K562 (cell line): ENCODE results near the gene RNF123. TPM values are rescaled to one million over a fixed set of nuclear protein-coding genes. Genes with fewer than 3 reads are reported as not detected.

Source experiments
- ATAC-seq: fragments of 200-7000 bp; cut with Tn5 transposase; 3 replicates; pipeline ENCODE4 v1.9.1; 2020; ENCODE audit warnings: moderate library complexity
- BruUV-seq: library from RNA; stranded (reverse); fragments of 400-500 nt; replicated peaks from 2 replicates; lab custom pipeline; 2021; lab: Mats Ljungman, UMichigan
- CTCF ChIA-PET: fragments of 300-600 bp; formaldehyde crosslinking; extraction: SDS; loops from one replicate; lab custom pipeline; 2021; ENCODE audit warnings: low intra/inter-chr PET ratio; lab: Yijun Ruan, JAX
- POLR2A ChIA-PET: fragments of 300-600, 350-650 bp; sonication (Branson Sonifier 250); formaldehyde crosslinking; extraction: SDS; loops from one replicate; lab custom pipeline; 2021; ENCODE audit warnings: antibody characterized with exemption, inconsistent platforms; lab: Yijun Ruan, JAX
- DNase-seq, 4 experiments: peaks; one replicate each; pipeline versions ENCODE4 v3.0.0 to v3.0.0-alpha.2; 2011 to 2018; ENCODE audit warnings: low spot score in 3 of 4, mixed read lengths in 3 of 4; ENCODE audit errors: extremely low read depth in 1 of 4
- FAIRE-seq: peaks from 2 replicates; lab custom pipeline; 2011; peaks lifted over from hg19 to GRCh38; lab: Jason Lieb, UNC
- H2AFZ ChIP-seq: 2 replicates; pipeline ENCODE4 v1.6.0; 2011; ENCODE audit warnings: low read depth, low read length, control low read depth, inconsistent platforms
- H3K27ac ChIP-seq: fragments of 200-600 bp; 3 replicates; pipeline ENCODE4 v1.8.0; 2011; ENCODE audit warnings: low read depth, mild to moderate bottlenecking, control low read depth, inconsistent platforms, low read length, moderate library complexity, mixed read lengths; ENCODE audit errors: extremely low read depth
- H3K27me3 ChIP-seq, 2 experiments: fragments of 300-600 bp in 1 of 2; 2 replicates in 1 of 2; 3 replicates in 1 of 2; pipeline versions ENCODE4 v1.6.0 to v1.8.0; 2011; ENCODE audit warnings: inconsistent platforms in 2 of 2, low read length in 2 of 2, mild to moderate bottlenecking in 1 of 2, mixed read lengths in 1 of 2, moderate library complexity in 1 of 2; ENCODE audit not compliant: control insufficient read depth in 2 of 2, insufficient read depth in 2 of 2
- H3K36me3 ChIP-seq: fragments of 300-600 bp; 3 replicates; pipeline ENCODE4 v1.8.0; 2011; ENCODE audit warnings: mild to moderate bottlenecking, low read length, inconsistent platforms; ENCODE audit not compliant: control insufficient read depth, insufficient read depth
- H3K4me1 ChIP-seq, 2 experiments: fragments of 200-600 bp in 1 of 2; replicated peaks in 1 of 2; 2 replicates in 1 of 2; 3 replicates in 1 of 2; pipeline versions ENCODE4 v1.5.1 to v1.8.0; 2011; ENCODE audit warnings: inconsistent platforms in 2 of 2, low read length in 2 of 2, mild to moderate bottlenecking in 1 of 2, mixed read lengths in 1 of 2, moderate library complexity in 1 of 2; ENCODE audit not compliant: control insufficient read depth in 2 of 2, insufficient read depth in 2 of 2
- H3K4me2 ChIP-seq: 2 replicates; pipeline ENCODE4 v1.6.1; 2011; ENCODE audit warnings: low read length, control low read depth, inconsistent platforms, mixed read lengths; ENCODE audit not compliant: insufficient read depth
- H3K4me3 ChIP-seq: fragments of 200-600 bp; sonication (generic), shearing (Covaris generic); 2 replicates; pipeline ENCODE4 v1.5.1; 2016; ENCODE audit warnings: control low read depth, inconsistent platforms
- H3K79me2 ChIP-seq: fragments of 200-600 bp; 3 replicates; pipeline ENCODE4 v1.8.0; 2011; ENCODE audit warnings: low read length, inconsistent platforms; ENCODE audit not compliant: control insufficient read depth, insufficient read depth
- H3K9ac ChIP-seq, 2 experiments: 2 replicates each; pipeline versions ENCODE4 v1.6.0 to v1.6.1; 2011; ENCODE audit warnings: low read depth in 2 of 2, low read length in 2 of 2, control low read depth in 1 of 2, inconsistent platforms in 1 of 2, mild to moderate bottlenecking in 1 of 2, mixed read lengths in 1 of 2; ENCODE audit not compliant: insufficient read depth in 1 of 2
- H3K9me1 ChIP-seq: one replicate; pipeline ENCODE4 v1.6.0; 2011; ENCODE audit warnings: inconsistent platforms, mild to moderate bottlenecking, low read length, moderate library complexity; ENCODE audit not compliant: control insufficient read depth, insufficient read depth
- H3K9me3 ChIP-seq: replicated peaks from 2 replicates; pipeline ENCODE4 v1.5.1; 2011; ENCODE audit warnings: low read depth, low read length, inconsistent platforms; ENCODE audit not compliant: control insufficient read depth, insufficient read depth
- H4K20me1 ChIP-seq: replicated peaks from 2 replicates; pipeline ENCODE4 v1.6.1; 2011; ENCODE audit warnings: low read length, inconsistent platforms, mixed read lengths; ENCODE audit not compliant: control insufficient read depth, insufficient read depth
- CBFB ChIP-seq: sonication (generic); formaldehyde crosslinking; IDR thresholded peaks from 2 replicates; pipeline ENCODE4 v1.4.0; 2020; ENCODE audit warnings: mild to moderate bottlenecking, missing genetic modification reagents
- SMAD1 ChIP-seq: fragments of 150-350 bp; IDR thresholded peaks from 2 replicates; pipeline ENCODE4 v1.6.1; 2014; ENCODE audit warnings: low read length, low read depth; ENCODE audit not compliant: partially characterized antibody
- TFAM ChIP-seq: fragments of 250-450 bp; sonication (Bioruptor Pico); conservative IDR thresholded peaks from 2 replicates; pipeline ENCODE4 v1.5.0; 2021; ENCODE audit warnings: mild to moderate bottlenecking, moderate library complexity
- UBTF ChIP-seq, 2 experiments: IDR thresholded peaks; 2 replicates each; pipeline ENCODE4 v1.6.1; 2012; ENCODE audit warnings: improper control_type of control experiment in 2 of 2, low read depth in 2 of 2, low read length in 2 of 2, borderline replicate concordance in 1 of 2
- WGBS: fragments of 100-300 bp; shearing (Covaris generic); methylation state at CpG from one replicate; pipeline ENCODE4 v1.1.6; 2016; ENCODE audit warnings: low coverage, mixed read lengths; ENCODE audit not compliant: insufficient coverage; ENCODE audit errors: missing lambda C conversion rate; 5-methylcytosine and 5-hydroxymethylcytosine counted together
- in situ Hi-C: fragments of 300-500 bp; cut with MboI; formaldehyde crosslinking; loops from 4 replicates; pipeline ENCODE4 v1.15.0; 2018; ENCODE audit warnings: inconsistent platforms, mixed read lengths
- intact Hi-C: fragments of 100-400 bp; cut with micrococcal nuclease; formaldehyde crosslinking; loops from 2 replicates; pipeline ENCODE4 v1.14.2; 2022
- polyA plus RNA-seq, 8 experiments: library from polyadenylated mRNA; depleted of rRNA in 4 of 8; stranded (reverse) in 5 of 8; unstranded in 3 of 8; fragments of >200 nt; fragmentation: Nextera tagmentation in 2 of 8; fragmentation: Illumina TruSeq in 1 of 8; extraction: Ambion mirVana in 2 of 8; extraction: Trizol in 1 of 8; gene quantifications; 2 replicates each; pipeline versions ENCODE4 v1.2.1 to v1.2.3, GENCODE V29; 2011 to 2014; ENCODE audit warnings: inconsistent platforms in 1 of 8, missing spikeins in 1 of 8
- total RNA-seq, 7 experiments: library from RNA; depleted of rRNA in 6 of 7; stranded (reverse); fragments of >200 nt in 6 of 7; fragmentation: Illumina TruSeq in 2 of 7; extraction: Trizol in 2 of 7; gene quantifications; 2 replicates each; pipeline versions ENCODE4 v1.2.1 to v1.2.3, GENCODE V29; 2011 to 2021; ENCODE audit warnings: low replicate concordance in 1 of 7
- TF ChIP-seq, protein P1 (sequence below): fragments of 450-650 bp; formaldehyde crosslinking; conservative IDR thresholded peaks from 2 replicates; pipeline ENCODE4 v1.4.0; 2022; ENCODE audit warnings: mild to moderate bottlenecking, missing genetic modification characterization

Gene RNF123
- total and polyA plus RNA-seq, 9 of the 15 experiments (the other 6 are each of a cell fraction or from before 2014, with no cell fraction given) = 8.7 to 53.1 (median 17.5) TPM

DNA sequence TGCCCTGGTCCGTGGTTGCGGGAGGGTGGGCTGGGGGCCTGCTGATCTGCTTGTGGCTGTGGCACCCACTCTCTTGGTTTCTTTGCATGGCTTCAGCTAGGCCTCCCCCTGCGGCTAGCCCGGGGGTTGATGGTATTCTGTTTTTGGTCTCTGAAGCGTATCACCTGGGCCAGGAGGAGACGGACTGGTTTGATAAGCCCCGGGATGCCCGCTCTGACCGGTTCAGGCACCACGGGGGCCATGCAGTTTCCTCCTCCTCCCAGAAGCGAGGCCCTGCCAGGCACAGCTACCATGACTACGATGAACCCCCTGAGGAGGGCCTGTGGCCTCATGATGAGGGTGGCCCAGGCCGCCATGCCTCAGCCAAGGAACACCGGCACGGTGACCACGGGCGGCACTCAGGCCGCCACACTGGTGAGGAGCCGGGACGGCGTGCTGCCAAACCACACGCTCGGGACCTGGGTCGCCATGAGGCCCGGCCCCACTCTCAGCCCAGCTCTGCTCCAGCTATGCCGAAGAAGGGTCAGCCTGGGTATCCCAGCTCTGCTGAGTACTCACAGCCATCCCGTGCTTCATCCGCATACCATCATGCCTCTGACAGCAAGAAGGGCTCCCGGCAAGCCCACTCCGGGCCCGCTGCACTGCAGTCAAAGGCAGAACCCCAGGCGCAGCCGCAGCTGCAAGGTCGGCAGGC is 26.5 kb upstream of the RNF123 start:
- WGBS = 77% methylated on average over 18 of the region's 34 CpGs
- no peaks in the 10 kb centered on the region for H3K36me3 ChIP-seq
- in situ Hi-C loops (loop anchor here (10.0 kb wide), 1 partner anchor 98 kb away; no protein-coding TSS in a partner anchor), intact Hi-C loops (no loop called here)
- POLR2A ChIA-PET = interaction anchor here (0.6 kb wide), 1 partner anchor 254 kb away, joined by 3 read pairs; no protein-coding TSS in a partner anchor
- DNase-seq (no peak), ATAC-seq (no peak), FAIRE-seq (no peak)
- TF ChIP-seq TFAM (no peak), UBTF (IDR thresholded peaks at IDR 0.05; ENCODE audit: borderline replicate concordance in 1 of 2, low read depth in 2 of 2, low read length in 2 of 2) (no peak), CBFB (CRISPR knock-in tag) (no peak), SMAD1 (no peak)
- TF ChIP-seq, protein P1, sequence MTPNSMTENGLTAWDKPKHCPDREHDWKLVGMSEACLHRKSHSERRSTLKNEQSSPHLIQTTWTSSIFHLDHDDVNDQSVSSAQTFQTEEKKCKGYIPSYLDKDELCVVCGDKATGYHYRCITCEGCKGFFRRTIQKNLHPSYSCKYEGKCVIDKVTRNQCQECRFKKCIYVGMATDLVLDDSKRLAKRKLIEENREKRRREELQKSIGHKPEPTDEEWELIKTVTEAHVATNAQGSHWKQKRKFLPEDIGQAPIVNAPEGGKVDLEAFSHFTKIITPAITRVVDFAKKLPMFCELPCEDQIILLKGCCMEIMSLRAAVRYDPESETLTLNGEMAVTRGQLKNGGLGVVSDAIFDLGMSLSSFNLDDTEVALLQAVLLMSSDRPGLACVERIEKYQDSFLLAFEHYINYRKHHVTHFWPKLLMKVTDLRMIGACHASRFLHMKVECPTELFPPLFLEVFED = no peak
- no peak overlapping the region for H3K4me2 ChIP-seq
- no peaks in the 10 kb centered on the region for H3K9me3 ChIP-seq
- no peaks in the 10 kb centered on the region for H3K79me2 ChIP-seq
- BruUV-seq = no TSS peak
- H3K9me1 ChIP-seq = no peaks in the 10 kb centered on the region
- H3K4me1 ChIP-seq = peaks cover 0 to 7% of the 10 kb centered on the region in 2 experiments; a peak in 2 of 5 replicates
- no peak overlapping the region for H2AFZ ChIP-seq
- no peaks in the 10 kb centered on the region for H4K20me1 ChIP-seq
- CTCF ChIA-PET = no interaction called here
- H3K9ac ChIP-seq = no peak overlapping the region; a peak in 1 of 4 replicates
- no peak overlapping the region for H3K4me3 ChIP-seq
- H3K27ac ChIP-seq = no peak overlapping the region
- no peaks in the 10 kb centered on the region for H3K27me3 ChIP-seq
